Measurements from ENCODE around the gene ENOX1. TPM values are rescaled to one million over a fixed set of nuclear protein-coding genes. Genes with fewer than 3 reads are reported as not detected.

Gene ENOX1
- polyA plus RNA-seq, 1 donor (not counting 4 experiments of a cell fraction or from before 2014, with no cell fraction given): 1.1 TPM

GRCh38 chr13:43425234-43425633, 361.5 kb downstream of the ENOX1 start:
- FAIRE-seq (no peak), DNase-seq (ENCODE audit: low read depth, low spot score) (no peak)
- Histone ChIP-seq H3K9ac (ENCODE audit: control insufficient read depth, extremely low read depth, insufficient read depth, low read length) (no peak overlapping the region), H3K9me3 (ENCODE audit: control insufficient read depth, low read depth, low read length) (no peaks in the 10 kb centered on the region), H3K9me1 (ENCODE audit: control insufficient read depth, extremely low read depth, insufficient read depth, low read length) (no peaks in the 10 kb centered on the region), H2AFZ (ENCODE audit: control insufficient read depth, low read length) (no peak overlapping the region), H3K4me3 (ENCODE audit: control insufficient read depth in 2 of 3, extremely low read depth in 1 of 3, insufficient read depth in 2 of 3, low read depth in 1 of 3, low read length in 3 of 3) (no peak overlapping the region), H3K4me1 (ENCODE audit: control insufficient read depth, extremely low read depth, insufficient read depth, low read length) (no peaks in the 10 kb centered on the region), H3K27me3 (ENCODE audit: control insufficient read depth, extremely low read depth, insufficient read depth, low read length) (no peaks in the 10 kb centered on the region), H3K27ac (ENCODE audit: control insufficient read depth, insufficient read depth, low read length) (no peak overlapping the region), H3K79me2 (ENCODE audit: control insufficient read depth, insufficient read depth, low read length) (no peaks in the 10 kb centered on the region), H4K20me1 (ENCODE audit: control insufficient read depth, extremely low read depth, insufficient read depth, low read length) (no peaks in the 10 kb centered on the region), H3K36me3 (ENCODE audit: control insufficient read depth in 2 of 2, extremely low read depth in 1 of 2, insufficient read depth in 2 of 2, low read length in 2 of 2) (no peaks in the 10 kb centered on the region), H3K4me2 (ENCODE audit: control insufficient read depth, extremely low read depth, insufficient read depth, low read depth, low read length) (no peak overlapping the region)
- TF ChIP-seq CTCF (optimal IDR thresholded peaks at IDR 0.05 in 1 of 3, IDR thresholded peaks at IDR 0.05 in 1 of 3, conservative IDR thresholded peaks at IDR 0.05 in 1 of 3; ENCODE audit: extremely low read depth in 1 of 3, insufficient read depth in 2 of 3, low read length in 3 of 3) (no peak), EZH2 (IDR thresholded peaks at IDR 0.05; ENCODE audit: low read length) (no peak)
- dilution Hi-C loops (cut with MboI; ENCODE audit: extremely low pct_ligation_motif_present, low sequenced_read_pairs): no loop called here

- Histone ChIP-seq H3K4me1 (ENCODE audit: control insufficient read depth, extremely low read depth, insufficient read depth, low read length) (no peaks in the 10 kb centered on the region), H3K9me3 (ENCODE audit: control insufficient read depth, low read depth, low read length) (no peaks in the 10 kb centered on the region), H3K36me3 (ENCODE audit: control insufficient read depth in 2 of 2, extremely low read depth in 1 of 2, insufficient read depth in 2 of 2, low read length in 2 of 2) (no peaks in the 10 kb centered on the region), H4K20me1 (ENCODE audit: control insufficient read depth, extremely low read depth, insufficient read depth, low read length) (no peaks in the 10 kb centered on the region), H2AFZ (ENCODE audit: control insufficient read depth, low read length) (no peak overlapping the region), H3K9ac (ENCODE audit: control insufficient read depth, extremely low read depth, insufficient read depth, low read length) (no peak overlapping the region), H3K9me1 (ENCODE audit: control insufficient read depth, extremely low read depth, insufficient read depth, low read length) (no peaks in the 10 kb centered on the region), H3K27ac (ENCODE audit: control insufficient read depth, insufficient read depth, low read length) (no peak overlapping the region), H3K4me2 (ENCODE audit: control insufficient read depth, extremely low read depth, insufficient read depth, low read depth, low read length) (no peak overlapping the region), H3K27me3 (ENCODE audit: control insufficient read depth, extremely low read depth, insufficient read depth, low read length) (no peaks in the 10 kb centered on the region), H3K4me3 (ENCODE audit: control insufficient read depth in 2 of 3, extremely low read depth in 1 of 3, insufficient read depth in 2 of 3, low read depth in 1 of 3, low read length in 3 of 3) (no peak overlapping the region), H3K79me2 (ENCODE audit: control insufficient read depth, insufficient read depth, low read length) (no peaks in the 10 kb centered on the region)
- TF ChIP-seq CTCF (optimal IDR thresholded peaks at IDR 0.05 in 1 of 3, IDR thresholded peaks at IDR 0.05 in 1 of 3, conservative IDR thresholded peaks at IDR 0.05 in 1 of 3; ENCODE audit: extremely low read depth in 1 of 3, insufficient read depth in 2 of 3, low read length in 3 of 3) (no peak), EZH2 (IDR thresholded peaks at IDR 0.05; ENCODE audit: low read length) (no peak)
- FAIRE-seq (no peak), DNase-seq (ENCODE audit: low read depth, low spot score) (no peak)
- dilution Hi-C loops (cut with MboI; ENCODE audit: extremely low pct_ligation_motif_present, low sequenced_read_pairs): no loop called here
Measured at GRCh38 chr13:43424412-43424811, 362.4 kb downstream of the ENOX1 start.

Measured in keratinocyte (primary cell).